M059J (cell line): ENCODE data around the gene MANEAL. TPM values are rescaled to one million over a fixed set of nuclear protein-coding genes. Genes with fewer than 3 reads are reported as not detected.

Source experiments
- DNase-seq: peaks from one replicate; pipeline ENCODE4 v3.0.0-alpha.2; 2012; ENCODE audit warnings: low read depth
- total RNA-seq: library from RNA; depleted of rRNA; stranded (reverse); fragments of >200 nt; shearing (Covaris generic); gene quantifications from 2 replicates; pipeline ENCODE4 v1.2.3, GENCODE V29; 2014

MANEAL gene
- total RNA-seq, 1 experiment from 2014 or later: 7.2 TPM

- no peak for DNase-seq
These were observed 11.2 kb upstream of the MANEAL start for GRCh38 chr1:37782491-37782890.

DNA sequence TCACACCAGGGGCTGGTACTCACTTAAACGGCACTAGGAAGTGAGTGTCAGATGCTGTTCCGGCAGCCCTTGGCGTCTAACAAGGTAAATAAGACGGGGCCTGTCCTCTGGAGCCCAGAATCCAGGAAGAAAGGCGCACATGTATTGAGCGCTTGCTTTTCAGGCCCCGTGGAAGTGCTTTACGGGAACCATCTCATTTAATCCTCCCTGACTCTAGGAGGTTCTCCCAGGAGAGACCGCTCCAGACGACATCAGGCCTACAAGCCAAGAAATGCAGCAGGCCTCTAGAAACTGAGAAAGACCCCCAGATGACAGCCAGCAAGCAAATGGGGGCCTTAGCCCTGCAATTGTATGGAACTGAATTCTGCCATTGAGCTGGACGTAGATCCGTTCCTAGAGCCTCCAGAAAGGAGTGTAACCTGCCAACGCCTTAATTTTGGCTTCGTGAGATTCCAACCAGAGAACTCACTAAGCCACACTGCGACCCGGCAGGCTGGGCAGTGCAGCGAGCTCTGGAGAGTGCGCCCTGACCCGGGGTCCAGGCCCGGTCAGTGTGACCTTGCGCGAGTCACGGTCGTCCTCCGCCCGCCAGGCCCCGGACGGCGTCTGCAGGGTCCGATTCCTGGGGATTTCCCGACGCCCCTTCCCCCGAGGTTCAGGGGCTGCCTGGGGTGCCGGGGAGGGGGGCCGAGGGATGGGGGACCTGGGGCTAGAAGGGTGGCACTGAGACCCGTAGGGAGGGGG, 532 bp upstream of the MANEAL start:
- no peak for DNase-seq

DNA sequence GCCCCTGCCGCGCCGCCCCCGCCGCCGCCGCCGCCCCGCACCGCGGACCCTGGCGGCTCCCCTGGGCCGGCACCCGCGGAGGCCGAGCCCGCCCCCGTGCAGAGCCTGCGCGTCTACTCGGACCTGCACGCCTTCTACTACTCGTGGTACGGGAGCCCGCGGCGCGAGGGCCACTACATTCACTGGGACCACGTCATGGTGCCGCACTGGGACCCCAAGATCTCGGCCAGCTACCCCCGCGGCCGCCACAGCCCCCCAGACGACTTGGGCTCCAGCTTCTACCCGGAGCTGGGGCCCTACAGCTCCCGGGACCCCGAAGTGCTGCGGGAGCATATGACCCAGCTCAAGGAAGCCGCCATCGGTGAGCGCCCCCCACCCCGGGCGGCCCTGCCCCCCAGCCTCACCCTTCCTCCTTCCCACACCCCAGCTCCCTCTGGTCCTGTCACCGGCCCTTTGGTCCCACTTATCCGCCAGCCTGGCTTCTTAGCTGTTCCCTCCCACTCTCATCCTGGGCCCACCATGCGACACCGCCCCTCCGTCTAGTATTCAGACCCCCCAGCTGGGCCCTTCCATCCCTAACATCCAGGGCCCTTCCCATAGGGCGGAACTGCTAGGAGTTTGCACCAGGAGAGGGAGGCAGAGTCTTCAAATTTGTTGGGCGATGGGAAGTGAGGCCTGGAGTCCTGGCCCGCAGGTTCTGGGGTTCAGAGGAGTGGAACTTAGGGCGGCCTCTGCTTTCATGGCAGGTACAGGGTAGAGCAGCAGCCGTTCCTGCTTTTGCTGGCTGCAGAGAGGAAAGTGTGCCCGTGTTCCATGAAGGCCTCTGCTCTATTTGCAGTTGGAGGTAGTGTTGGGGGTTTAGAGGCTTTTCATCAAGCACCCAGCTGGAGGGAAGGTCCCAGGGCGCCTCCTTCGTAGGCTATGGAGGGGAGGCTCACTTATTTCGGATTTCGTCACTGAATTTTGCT, 1.0 kb downstream of the MANEAL start:
- peak; percentile 11 for DNase-seq

- peak; percentile 19 for DNase-seq
These were observed 1.9 kb downstream of the MANEAL start for GRCh38 chr1:37795340-37796125.

- DNase-seq: peak; percentile 80
These were observed 4.2 kb downstream of the MANEAL start for GRCh38 chr1:37797750-37798345.

GRCh38 chr1:37802439-37802838, 8.8 kb downstream of the MANEAL start:
- DNase-seq: no peak

DNA sequence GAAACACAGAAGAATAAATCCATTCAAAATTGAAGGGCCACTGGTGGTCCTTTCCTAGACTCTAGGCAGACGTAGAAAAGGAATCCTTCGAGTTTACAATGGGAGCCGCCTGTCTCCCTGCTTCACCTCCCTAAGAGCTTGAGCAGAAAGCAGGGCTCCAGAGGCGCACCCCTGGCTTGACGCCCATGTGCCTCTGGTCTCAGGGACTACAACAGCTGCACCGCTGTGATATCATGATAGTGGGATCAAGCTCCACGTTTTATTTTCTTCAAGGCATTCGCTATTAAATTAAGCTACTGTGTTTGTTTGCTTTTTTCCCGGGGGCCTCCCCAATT, 13.5 kb downstream of the MANEAL start:
- no peak for DNase-seq

DNA sequence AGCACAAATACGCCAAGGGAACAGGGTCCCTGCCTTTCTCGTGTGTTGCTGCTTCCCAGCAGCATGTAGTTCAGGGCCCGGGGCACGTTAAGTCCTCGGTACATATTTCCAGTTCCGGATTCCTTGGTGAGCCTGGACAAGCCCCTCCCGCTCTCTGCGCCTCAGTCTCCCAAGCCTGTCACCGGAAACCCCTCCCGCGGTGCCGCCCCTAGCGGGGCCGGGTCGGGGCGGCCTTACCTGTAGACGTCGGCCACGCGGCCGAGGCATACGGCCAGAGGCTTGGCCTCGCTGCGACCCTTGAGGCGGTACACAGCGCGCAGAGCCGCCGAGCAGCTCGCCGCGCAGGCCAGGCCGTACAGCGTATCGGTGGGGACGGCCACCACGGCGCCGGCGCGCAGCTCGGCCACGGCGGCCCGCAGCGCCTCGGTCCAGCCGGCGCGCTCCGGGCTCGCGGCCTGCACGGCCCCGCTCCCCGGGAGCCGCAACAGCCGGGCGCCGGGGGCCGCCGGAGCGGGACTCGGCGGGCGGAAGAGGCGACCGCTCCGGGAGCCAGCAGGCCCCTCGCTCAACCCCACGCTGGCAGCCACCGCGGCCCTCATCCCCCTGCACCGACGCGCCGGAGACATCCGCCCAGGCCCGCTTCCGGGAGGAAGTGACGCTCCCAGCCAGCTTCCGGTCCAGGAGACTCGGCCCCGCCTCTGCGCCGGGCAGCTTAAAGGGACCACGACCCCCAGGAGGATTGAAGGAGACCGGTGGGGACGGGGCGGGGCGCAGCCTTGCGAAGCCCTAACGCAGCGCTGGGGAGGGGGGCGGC, 14.1 kb downstream of the MANEAL start, which contains the start of the genes C1orf122 and YRDC:
Gene C1orf122, plus strand, starts transcription at position 236 of the 814 bp plus-strand sequence. CDS start 615 bp downstream, outside the sequence.
Gene YRDC, minus strand, starts transcription at position 654 of the 814 bp plus-strand sequence. Its CDS starts 28 bp downstream, at position 626.
- peak; percentile 93 for DNase-seq

DNA sequence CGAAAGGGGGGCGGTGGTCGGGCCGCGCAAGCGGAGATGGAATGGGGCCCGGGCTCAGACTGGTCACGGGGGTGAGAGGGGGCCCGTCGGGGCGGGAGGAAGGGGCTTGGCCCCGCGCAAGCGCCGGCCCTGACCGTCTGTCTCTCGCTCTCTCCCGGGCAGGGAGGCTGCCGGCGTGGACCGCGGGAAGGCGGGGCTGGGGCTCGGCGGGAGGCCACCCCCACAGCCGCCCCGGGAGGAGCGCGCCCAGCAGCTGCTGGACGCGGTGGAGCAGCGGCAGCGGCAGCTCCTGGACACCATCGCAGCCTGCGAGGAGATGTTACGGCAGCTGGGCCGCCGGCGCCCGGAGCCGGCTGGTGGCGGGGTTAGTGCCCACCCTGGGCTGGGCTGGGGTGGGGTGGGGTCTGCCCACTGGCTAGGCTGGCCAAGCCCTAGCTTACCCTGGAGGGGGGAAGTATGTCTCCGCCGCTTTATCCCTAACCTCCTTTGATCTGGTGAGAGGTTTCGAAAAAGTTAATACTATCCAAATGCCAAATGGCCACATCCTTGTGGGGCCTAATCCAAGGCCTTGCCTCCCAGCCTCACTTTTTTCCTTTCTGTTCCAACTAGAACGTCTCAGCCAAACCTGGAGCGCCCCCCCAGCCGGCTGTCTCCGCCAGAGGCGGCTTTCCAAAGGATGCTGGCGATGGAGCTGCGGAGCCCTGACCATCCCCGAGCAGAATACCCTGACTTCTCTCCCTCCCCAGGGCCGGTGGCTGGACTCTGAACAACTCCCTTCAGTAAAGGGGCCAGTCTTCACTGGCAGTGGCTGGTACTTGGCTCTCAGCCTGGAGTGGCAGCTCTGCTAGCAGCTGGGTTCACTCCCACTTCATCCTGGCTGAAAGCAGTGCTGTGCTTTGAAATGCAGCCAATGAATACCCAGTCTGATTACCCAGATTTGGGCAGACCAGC, 15.0 kb downstream of the MANEAL start:
- peak; percentile 79 for DNase-seq

DNA sequence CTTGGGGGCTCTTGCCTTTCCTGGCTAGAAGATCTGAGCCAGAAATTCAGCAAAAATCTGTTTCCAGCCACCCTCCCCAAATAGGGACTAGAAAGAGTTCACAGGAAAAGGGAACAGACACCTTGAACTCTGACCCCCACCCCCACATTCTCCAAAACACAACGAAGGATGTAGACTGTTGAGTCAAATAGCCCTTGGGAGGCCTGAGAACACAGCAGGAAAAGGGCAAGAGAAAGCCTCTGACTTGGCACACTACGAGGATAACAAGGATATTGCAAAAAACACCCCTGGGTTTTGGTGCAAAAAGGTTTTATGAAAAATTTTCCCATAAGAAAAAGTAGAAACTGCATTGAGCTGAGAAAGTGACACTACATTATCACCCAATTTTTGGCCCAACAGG, 16.3 kb downstream of the MANEAL start:
- no peak for DNase-seq

DNA sequence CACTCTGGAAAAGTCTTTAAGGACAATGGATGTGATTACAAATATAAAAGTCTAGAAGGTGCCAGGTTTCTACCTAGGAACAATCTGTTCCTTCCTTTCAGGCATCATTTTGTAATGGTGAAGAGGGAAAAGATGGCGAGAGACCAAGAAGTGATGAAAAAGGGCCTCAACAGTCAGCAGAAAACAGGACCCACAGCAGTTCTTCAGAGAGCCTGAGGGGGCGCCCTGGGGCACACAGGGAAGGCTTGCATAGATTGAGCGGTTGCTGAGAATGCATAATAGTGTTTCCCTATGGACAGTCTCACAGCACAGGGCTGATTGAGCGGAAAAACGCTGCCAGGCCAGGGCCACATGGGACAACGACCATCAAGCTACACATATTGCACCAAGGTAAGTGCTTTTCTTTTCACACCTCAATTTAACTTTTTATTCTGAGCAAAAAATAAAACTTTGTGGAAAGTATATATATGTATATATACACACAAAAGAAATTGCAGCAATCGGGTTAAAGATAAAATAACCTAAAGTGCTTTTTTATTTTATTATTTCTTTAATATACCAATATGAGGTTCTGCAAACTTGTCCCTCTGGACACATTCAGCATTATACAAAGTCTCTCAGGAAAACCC, 17.5 kb downstream of the MANEAL start:
- DNase-seq: peak; percentile 65

GRCh38 chr1:37813529-37814145, 20.0 kb downstream of the MANEAL start:
- DNase-seq: no peak

DNA sequence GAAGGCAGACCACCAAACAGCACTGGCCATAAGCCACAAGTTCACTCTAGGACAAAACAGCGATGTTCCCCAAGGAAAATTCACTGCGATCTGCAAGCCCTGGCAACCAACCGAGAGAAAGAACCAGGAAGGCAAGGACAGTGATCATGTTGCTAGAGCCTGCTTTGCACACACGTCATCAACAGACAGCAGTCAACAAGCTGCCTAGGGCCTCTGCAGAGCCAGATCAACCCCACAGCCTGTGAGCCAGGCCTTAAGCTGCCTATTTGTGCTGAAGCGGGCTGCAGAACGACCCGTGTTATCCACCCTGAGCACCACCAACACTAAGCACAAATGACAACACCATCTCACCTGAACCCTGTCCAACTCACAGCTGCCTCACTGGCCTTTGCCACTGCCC, 20.6 kb downstream of the MANEAL start:
- no peak for DNase-seq

GRCh38 chr1:37817481-37817880, 23.8 kb downstream of the MANEAL start:
- no peak for DNase-seq

GRCh38 chr1:37821481-37821880, 27.8 kb downstream of the MANEAL start:
- no peak for DNase-seq

- DNase-seq: peak; percentile 18
These were observed 29.5 kb downstream of the MANEAL start for GRCh38 chr1:37822906-37823815.

DNA sequence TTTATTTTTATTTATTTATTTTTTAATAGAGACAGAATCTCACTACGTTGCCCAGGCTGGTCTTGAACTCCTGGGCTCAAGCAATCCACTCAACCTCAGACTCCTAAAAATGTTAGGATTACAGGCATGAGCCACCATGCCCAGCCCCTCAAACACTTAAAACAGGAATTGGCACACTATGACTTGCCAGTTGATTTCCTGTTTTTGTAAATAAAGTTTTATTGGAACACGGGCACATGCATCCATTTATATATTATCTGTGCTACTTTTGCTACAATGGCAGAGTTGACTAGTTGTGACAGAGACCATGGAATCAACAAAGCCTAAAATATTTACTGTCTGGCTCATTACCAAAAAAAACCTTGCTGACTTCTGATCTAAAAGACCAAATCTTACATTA, 30.4 kb downstream of the MANEAL start:
- no peak for DNase-seq
